ENCODE data around the gene KDM4C.
"Not testable (repeated sequence)": the region's sequence is repeated elsewhere in the genome, so short reads cannot be mapped to it uniquely, and the experiment has no call there.

KDM4C gene

DNA sequence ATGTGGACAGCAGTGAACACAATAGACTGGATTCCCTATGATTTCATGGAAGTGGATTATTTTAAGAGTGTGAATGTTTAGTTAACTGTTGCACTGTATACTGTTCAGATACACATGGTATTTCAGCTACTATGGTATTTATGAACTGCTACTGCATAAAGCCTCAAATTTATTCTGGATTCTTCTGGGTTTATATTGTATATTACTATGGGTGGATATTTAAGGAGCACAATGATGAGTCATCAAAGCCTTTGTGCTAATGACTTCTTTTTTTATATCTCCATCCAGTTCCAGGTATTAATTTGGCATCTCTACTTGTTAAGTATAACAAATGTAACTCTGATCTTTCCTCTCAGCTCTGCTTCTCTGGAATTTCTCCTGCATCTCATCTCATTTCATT, 6.8 kb downstream of the KDM4C start:
- no peak for DNase-seq

- DNase-seq, result no peak
These were observed 7.2 kb downstream of the KDM4C start for GRCh38 chr9:6764950-6765349.

- DNase-seq, result no peak
These were observed 7.6 kb downstream of the KDM4C start for GRCh38 chr9:6765396-6765795.

GRCh38 chr9:6766606-6767005, 8.8 kb downstream of the KDM4C start:
- no peak for DNase-seq

- DNase-seq, result not testable (repeated sequence)
These were observed 10.8 kb downstream of the KDM4C start for GRCh38 chr9:6768587-6768986.

DNA sequence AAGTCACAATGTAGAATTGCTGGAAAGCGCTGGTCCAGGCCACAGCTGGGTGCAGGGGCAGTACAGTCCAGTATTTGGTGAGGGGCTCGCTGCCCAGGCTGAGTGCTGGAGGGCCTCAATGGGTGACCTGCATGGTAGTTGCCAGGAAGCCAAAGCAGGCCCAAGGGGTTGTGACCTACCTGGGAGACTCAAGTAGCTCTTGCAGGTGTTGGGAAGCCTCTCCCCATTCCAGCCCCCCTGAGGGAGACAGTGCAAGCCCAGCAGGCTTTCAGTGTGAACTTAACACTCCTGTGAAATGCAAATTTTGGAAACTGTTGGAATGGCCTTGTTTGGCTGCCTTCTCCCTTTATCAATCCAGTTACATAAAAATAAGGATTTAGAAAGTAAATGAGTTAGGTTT, 13.9 kb downstream of the KDM4C start:
- no peak for DNase-seq

DNA sequence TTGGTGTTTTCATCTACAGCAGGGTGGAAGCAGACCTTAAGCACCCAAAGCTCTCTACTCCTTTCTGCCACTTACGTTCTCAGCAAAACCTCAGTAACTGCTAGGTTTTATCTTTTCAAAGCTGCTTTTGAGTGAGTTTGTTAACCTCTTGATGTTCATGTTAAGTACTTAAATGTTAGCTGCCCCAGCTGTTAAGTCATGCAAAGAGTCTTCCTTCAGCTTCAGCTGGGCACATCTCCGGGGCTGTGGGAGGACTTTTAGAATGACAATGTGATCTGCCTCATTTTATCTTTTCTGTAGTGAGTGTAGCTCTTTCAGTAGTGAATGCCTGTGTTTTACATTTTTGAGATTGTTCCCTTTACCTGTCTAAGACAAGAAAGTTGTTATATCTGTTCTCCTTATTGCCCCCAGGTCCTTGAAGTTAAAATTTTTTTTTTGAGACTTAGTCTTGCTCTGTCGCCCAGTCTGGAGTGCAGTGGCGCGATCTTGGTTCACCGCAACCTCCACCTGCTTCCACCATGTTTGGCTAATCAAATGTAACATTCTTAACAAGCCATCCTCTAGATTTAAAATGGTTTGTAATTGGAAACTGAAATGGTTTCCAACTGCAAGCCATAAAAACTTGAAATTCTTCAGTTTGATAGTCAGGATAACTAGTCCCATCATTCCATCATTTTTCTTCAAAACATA, 19.6 kb downstream of the KDM4C start:
- DNase-seq, result peak in 1 of 3 experiments; percentile 45

GRCh38 chr9:6779417-6780241, 21.9 kb downstream of the KDM4C start:
- DNase-seq, result peak; percentile 14 to 61 (median 20)

- no peak for DNase-seq
These were observed 22.9 kb downstream of the KDM4C start for GRCh38 chr9:6780690-6781089.

DNA sequence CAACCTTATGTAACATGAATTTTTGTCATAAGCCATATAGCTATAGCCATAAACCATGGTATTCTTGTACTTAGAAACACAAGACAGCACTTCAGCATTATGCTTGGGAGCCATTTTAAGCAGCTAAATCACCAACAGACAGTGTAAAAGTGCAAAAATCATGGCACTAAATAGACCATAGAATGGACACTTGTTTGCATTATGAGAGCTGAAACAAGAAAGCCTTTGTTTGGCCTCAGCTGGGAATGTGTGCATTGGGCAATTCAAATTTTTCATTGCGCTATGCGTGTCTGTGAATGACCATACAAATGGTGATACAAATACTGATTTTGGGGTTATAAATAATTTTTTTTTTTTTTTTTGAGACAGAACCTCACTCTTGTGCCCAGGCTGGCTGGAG, 23.7 kb downstream of the KDM4C start:
- peak in 1 of 3 experiments; percentile 40 for DNase-seq

- no peak for DNase-seq
These were observed 24.6 kb downstream of the KDM4C start for GRCh38 chr9:6782345-6782744.

- DNase-seq, result no peak
These were observed 25.2 kb downstream of the KDM4C start for GRCh38 chr9:6782981-6783380.

- DNase-seq, result no peak
These were observed 26.0 kb downstream of the KDM4C start for GRCh38 chr9:6783753-6784152.

GRCh38 chr9:6785682-6786081, 27.9 kb downstream of the KDM4C start:
- DNase-seq, result no peak

- DNase-seq, result no peak
These were observed 30.0 kb downstream of the KDM4C start for GRCh38 chr9:6787793-6788161.

DNA sequence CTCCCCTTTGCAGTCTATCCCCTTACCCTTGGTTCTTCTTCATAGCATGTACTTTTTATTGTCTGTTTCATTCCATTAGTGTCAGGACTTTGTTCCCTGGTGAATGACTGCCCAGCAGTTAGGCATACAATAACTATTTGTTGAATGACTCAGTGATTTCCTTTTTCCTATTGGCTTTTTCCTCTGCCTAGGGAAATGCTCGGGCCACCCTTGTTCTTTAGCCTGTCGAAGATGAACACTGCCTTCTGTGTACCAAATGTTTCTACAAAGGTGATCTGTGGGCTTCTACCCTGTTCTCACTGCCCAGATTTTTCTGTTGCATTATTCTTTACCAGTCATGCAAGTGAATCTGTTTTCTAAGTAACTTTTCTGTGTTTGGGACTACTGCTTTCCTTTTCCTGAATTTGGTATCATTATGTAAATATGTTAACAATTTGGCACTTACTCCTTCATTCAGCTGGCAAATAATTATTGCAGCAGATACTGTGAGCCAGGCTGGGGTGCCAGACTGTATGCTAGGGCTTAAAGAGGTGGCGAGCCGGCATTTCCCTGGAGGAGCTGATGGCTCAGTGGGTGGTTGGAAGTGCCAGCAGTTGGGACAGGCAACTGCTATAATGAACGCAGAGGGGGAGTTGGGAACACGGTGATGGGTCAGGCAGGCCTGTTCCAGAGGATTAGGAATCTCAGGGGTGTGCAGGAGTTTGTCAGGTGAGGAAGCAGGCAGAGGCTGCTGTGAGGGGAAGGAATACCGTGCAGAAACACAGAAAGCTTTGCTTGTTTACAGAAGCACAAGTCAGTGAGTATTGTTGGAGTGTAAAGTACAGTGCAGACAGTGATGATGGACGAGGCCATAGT, 30.6 kb downstream of the KDM4C start:
- no peak for DNase-seq

GRCh38 chr9:6789017-6789338, 31.2 kb downstream of the KDM4C start:
- DNase-seq, result not testable (repeated sequence)

GRCh38 chr9:6790866-6791265, 33.1 kb downstream of the KDM4C start:
- DNase-seq, result no peak

DNA sequence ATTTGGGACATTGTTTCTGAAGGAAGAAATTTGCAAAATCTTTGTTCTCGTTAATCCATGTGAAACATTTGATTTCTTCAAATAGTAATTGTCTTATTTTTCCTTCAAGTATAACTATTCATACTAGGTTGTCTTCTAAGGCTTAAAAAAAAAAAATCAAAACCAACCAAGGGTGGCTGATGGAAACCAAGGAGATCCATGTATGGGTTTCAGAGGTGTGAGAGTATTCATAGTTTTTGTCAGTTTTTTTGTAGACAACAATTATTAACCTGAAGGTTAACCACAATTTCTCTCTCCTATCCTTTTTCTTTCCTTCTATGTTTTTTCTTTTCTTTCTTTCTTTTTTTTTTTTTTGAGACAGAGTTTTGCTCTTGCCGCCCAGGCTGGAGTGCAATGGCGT, 35.4 kb downstream of the KDM4C start:
- DNase-seq, result no peak

- DNase-seq, result no peak
These were observed 37.2 kb downstream of the KDM4C start for GRCh38 chr9:6794936-6795335.

DNA sequence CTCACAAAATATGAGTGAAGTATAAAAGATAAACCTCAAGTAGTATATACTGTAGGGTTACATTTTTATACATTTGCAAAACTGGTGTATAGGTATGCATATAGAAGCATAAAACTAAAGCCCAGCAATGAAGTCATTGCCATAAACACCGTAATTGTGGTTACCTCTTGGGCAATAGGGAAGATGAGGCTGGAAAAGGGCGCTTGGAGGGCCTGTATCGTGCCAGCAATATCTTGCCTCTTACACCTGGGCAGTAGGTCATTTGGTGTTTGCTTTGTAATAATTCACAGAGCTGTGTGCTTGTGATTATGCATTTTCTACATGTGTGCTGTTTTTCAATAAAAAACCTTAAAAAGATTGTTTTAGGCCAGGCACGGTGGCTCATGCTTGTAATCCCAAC, 45.2 kb downstream of the KDM4C start:
- no peak for DNase-seq

DNA sequence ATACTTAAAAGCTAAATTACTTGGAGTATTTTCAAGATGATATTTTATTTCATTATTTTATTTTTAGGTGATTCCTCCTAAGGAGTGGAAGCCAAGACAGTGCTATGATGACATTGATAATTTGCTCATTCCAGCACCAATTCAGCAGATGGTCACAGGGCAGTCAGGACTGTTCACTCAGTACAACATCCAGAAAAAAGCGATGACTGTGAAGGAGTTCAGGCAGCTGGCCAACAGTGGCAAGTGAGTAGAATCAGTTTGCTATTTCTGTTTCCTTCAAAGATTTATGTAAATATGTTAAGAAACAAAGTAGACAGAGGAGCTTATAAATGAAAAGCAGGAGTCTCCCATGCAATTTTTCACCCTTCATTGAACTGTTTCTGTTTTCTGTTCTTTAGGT, 47.8 kb downstream of the KDM4C start:
- no peak for DNase-seq

- not testable (repeated sequence) for DNase-seq
These were observed 48.5 kb downstream of the KDM4C start for GRCh38 chr9:6806318-6806717.

DNA sequence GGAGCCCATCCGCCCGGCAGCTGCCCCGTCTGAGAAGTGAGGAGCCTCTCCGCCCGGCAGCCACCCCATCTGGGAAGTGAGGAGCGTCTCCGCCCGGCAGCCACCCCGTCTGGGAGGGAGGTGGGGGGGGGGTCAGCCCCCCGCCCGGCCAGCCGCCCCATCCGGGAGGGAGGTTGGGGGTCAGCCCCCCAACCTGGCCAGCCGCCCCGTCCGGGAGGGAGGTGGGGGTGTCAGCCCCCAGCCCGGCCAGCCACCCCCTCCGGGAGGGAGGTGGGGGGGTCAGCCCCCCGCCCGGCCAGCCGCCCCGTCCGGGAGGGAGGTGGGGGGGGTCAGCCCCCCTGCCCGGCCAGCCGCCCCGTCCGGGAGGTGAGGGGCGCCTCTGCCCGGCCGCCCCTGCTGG, 49.9 kb downstream of the KDM4C start:
- DNase-seq, result not testable (repeated sequence)
